Bronchial epithelial cell (primary cell): Measurements from ENCODE around the gene CDCA7. TPM values are rescaled to one million over a fixed set of nuclear protein-coding genes. Genes with fewer than 3 reads are reported as not detected.
"Not testable (repeated sequence)": the region's sequence is repeated elsewhere in the genome, so short reads cannot be mapped to it uniquely, and the experiment has no call there.

Source experiments
- DNase-seq: peaks from one replicate; pipeline ENCODE4 v3.0.0-alpha.2; 2010; ENCODE audit warnings: low read depth
- FAIRE-seq: peaks from 2 replicates; lab custom pipeline; 2011; peaks lifted over from hg19 to GRCh38; lab: Jason Lieb, UNC
- H3K27me3 ChIP-seq: 2 replicates; pipeline ENCODE4 v1.5.1; 2011; ENCODE audit warnings: low read length; ENCODE audit not compliant: control insufficient read depth, insufficient read depth
- H3K36me3 ChIP-seq: 2 replicates; pipeline ENCODE4 v1.5.1; 2011; ENCODE audit warnings: low read length; ENCODE audit not compliant: control insufficient read depth, insufficient read depth
- H3K4me3 ChIP-seq: 2 replicates; pipeline ENCODE4 v1.5.1; 2011; ENCODE audit warnings: mild to moderate bottlenecking, low read depth, low read length, control low read depth
- CTCF ChIP-seq: IDR thresholded peaks from 2 replicates; pipeline ENCODE4 v1.5.1; 2011; ENCODE audit warnings: mild to moderate bottlenecking, moderate library complexity, low read length, control low read depth, inconsistent platforms; ENCODE audit not compliant: insufficient read depth, severe bottlenecking
- total RNA-seq: library from RNA; depleted of rRNA; stranded (reverse); fragments of >200 nt; gene quantifications from 2 replicates; pipeline ENCODE4 v1.2.1, GENCODE V29; 2014

Gene CDCA7
- total RNA-seq, 1 donor from 2014 or later: 2.4 TPM

GRCh38 chr2:173415431-173416381 is 61.0 kb downstream of the CDCA7 start:
- no peak for TF ChIP-seq CTCF
- FAIRE-seq (no peak), DNase-seq (no peak)

GRCh38 chr2:173416415-173417152 is 61.9 kb downstream of the CDCA7 start:
- not testable (repeated sequence) for FAIRE-seq, DNase-seq, H3K36me3 ChIP-seq, H3K27me3 ChIP-seq, H3K4me3 ChIP-seq

More at GRCh38 chr2:173415431-173416381, 61.0 kb downstream of the CDCA7 start:
- H3K36me3 ChIP-seq: no peaks in the 10 kb centered on the region
- H3K4me3 ChIP-seq: no peak overlapping the region
- no peaks in the 10 kb centered on the region for H3K27me3 ChIP-seq

GRCh38 chr2:173417341-173417740 is 62.7 kb downstream of the CDCA7 start:
- no peak for TF ChIP-seq CTCF
- Histone ChIP-seq H3K36me3 (no peaks in the 10 kb centered on the region), H3K4me3 (no peak overlapping the region), H3K27me3 (no peaks in the 10 kb centered on the region)
- FAIRE-seq (no peak), DNase-seq (no peak)

- no peak for DNase-seq
- TF ChIP-seq CTCF: no peak
- no peak for FAIRE-seq
- no peak overlapping the region for H3K4me3 ChIP-seq
- H3K27me3 ChIP-seq: no peaks in the 10 kb centered on the region
- no peaks in the 10 kb centered on the region for H3K36me3 ChIP-seq
These were observed 63.1 kb downstream of the CDCA7 start for GRCh38 chr2:173417802-173418201.
